Heart left ventricle (tissue), 16 donors: ENCODE results near the gene DNAH14. TPM values are rescaled to one million over a fixed set of nuclear protein-coding genes. Genes with fewer than 3 reads are reported as not detected.

Experiments
- ATAC-seq, 4 donors: fragments of 200-7000 bp; cut with Tn5 transposase; one replicate each; pipeline ENCODE4 v1.9.1; 2020 to 2022; ENCODE audit warnings: moderate library complexity in 4 of 4, mild to moderate bottlenecking in 3 of 4, moderate number of reproducible peaks in 1 of 4
- DNase-seq, 5 donors: peaks; one replicate each; pipeline ENCODE4 v3.0.0-alpha.2; 2020
- H3K27ac ChIP-seq, 12 donors: fragments of 200-600 bp; sonication (generic) in 4 of 12; one replicate each; pipeline versions ENCODE4 v1.5.0 to v1.8.0; 2016 to 2022; ENCODE audit warnings: mild to moderate bottlenecking in 2 of 12
- H3K27me3 ChIP-seq, 9 donors: fragments of 200-600 bp; sonication (generic) in 2 of 9; one replicate each; pipeline versions ENCODE4 v1.5.1 to v1.8.0; 2016 to 2022; ENCODE audit warnings: mild to moderate bottlenecking in 3 of 9
- H3K36me3 ChIP-seq, 9 donors: fragments of 200-600 bp; sonication (generic) in 2 of 9; one replicate each; pipeline versions ENCODE4 v1.5.0 to v1.8.0; 2018 to 2022; ENCODE audit warnings: mild to moderate bottlenecking in 2 of 9
- H3K4me1 ChIP-seq, 12 donors: fragments of 200-600 bp; sonication (generic) in 4 of 12; one replicate each; pipeline versions ENCODE4 v1.5.0 to v1.8.0; 2016 to 2022; ENCODE audit warnings: mild to moderate bottlenecking in 3 of 12
- H3K4me3 ChIP-seq, 12 donors: fragments of 200-600 bp; sonication (generic) in 4 of 12; one replicate each; pipeline versions ENCODE4 v1.5.0 to v1.8.0; 2017 to 2022; ENCODE audit warnings: mild to moderate bottlenecking in 9 of 12, moderate library complexity in 4 of 12
- H3K9me3 ChIP-seq, 12 donors: fragments of 200-600 bp; sonication (generic) in 4 of 12; one replicate each; pipeline versions ENCODE4 v1.5.0 to v1.8.0; 2016 to 2022; ENCODE audit warnings: mild to moderate bottlenecking in 1 of 12
- POLR2A ChIP-seq, 2 donors: fragments of 450-650 bp; IDR thresholded peaks; one replicate each; pipeline ENCODE4 v1.6.1; 2017; ENCODE audit warnings: antibody characterized with exemption in 2 of 2, mild to moderate bottlenecking in 2 of 2, moderate library complexity in 2 of 2
- WGBS, 4 donors: extraction: QIAGEN DNeasy Blood & Tissue Kit in 2 of 4; methylation state at CpG; one replicate each; pipeline versions ENCODE4 v1.1.5 to v1.1.7; 2013 to 2018; 5-methylcytosine and 5-hydroxymethylcytosine counted together
- intact Hi-C, 10 donors: fragments of 100-400 bp; cut with DNase I; formaldehyde crosslinking; loops; one replicate each; pipeline versions ENCODE4 v1.11.1 to v1.14.2; 2022
- polyA plus RNA-seq, 2 donors: library from polyadenylated mRNA; stranded (reverse); fragments of 200-250 nt; gene quantifications; one replicate each; pipeline ENCODE4 v1.2.3, GENCODE V29; 2013
- total RNA-seq, 9 donors: library from RNA; depleted of rRNA in 2 of 9; stranded (reverse); fragments of >200 nt in 2 of 9; fragmentation: NEBNext Ultra II Directional in 3 of 9; extraction: Animal tissue kit (Norgen Biotek cat#: 25700) in 3 of 9; gene quantifications; one replicate each; pipeline versions ENCODE4 v1.1.0 to v1.2.4, GENCODE V29; 2016 to 2023
- TF ChIP-seq, protein P1 (sequence below), 12 donors: fragments of 200-600 bp; sonication (generic) in 4 of 12; IDR thresholded peaks; one replicate each; pipeline versions ENCODE4 v1.5.0 to v1.8.0; 2018 to 2022; ENCODE audit warnings: antibody characterized with exemption in 12 of 12, mild to moderate bottlenecking in 5 of 12
- donor health status: ischemic (EF 13 %, LVEDD 7.1; RV severe dilation, severe dysfunction).
- donor health status: healthy with polysubstance abuse.
- donor health status: DM: no; HTN: yes; CAD: no.
- donor health status: DM: no; HTN: no; CAD: no.
- donor health status: ischemic (EF 25% LVEDD 6.9; RV normal size, moderate dysfunction).
- donor health status: ischemic (EF 25% LVEDD 5.7; RV mildly dilated, moderate dysfunction).
- donor health status: healthy.
- donor health status: DM: yes; HTN: yes; CAD: no.
- donor health status: ischemic (EF 35%, LVEDD 5.7; RV mildly dilated, moderate dysfunction).
- donor health status: nonischemic (EF 11% LVEDD 7.7; RV severe dilation, severe dysfunction).
- donor health status: DM: yes; HTN: yes; CAD: no.
- donor health status: PGD.
- donor health status: ischemic (EF 29% LVEDD 5.4; RV normal size, mild dysfunction).
- donor health status: nonischemic (EF 23%, LVEDD 6.1; RV moderate dilation, normal function).

The DNAH14 gene
- total and polyA plus RNA-seq, 11 donors, result 0.24 to 6.8 (median 2.8) TPM

DNA sequence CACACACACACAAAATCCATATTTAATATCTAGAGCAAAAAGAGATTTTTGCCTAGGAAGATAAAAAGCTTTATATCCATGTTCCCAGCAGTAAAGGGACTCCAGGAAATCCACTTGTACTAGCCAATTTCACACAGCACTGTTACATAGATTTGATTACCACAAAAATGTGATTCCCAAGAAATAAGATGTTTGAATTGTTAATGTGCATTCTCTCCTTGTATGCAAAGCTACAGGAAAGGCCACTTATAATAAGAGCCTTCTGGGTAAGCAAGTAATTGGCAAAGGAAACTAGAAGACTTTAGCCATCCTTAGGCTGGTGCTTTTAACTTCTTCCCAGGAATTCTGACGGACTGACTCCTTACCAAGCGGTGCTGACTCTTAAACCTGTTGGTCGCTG lies 409.1 kb downstream of the DNAH14 start:
- H3K27ac ChIP-seq, result no peak overlapping the region
- H3K27me3 ChIP-seq, result peaks cover 0 to 20% (median 0%) of the 10 kb centered on the region in 9 donors
- 84 to 92% (median 88%) methylated on average over 3 of the region's 3 CpGs for WGBS, 4 donors
- no peaks in the 10 kb centered on the region for H3K4me1 ChIP-seq
- no peaks in the 10 kb centered on the region for H3K36me3 ChIP-seq
- no peak for ATAC-seq
- no peak for DNase-seq
- intact Hi-C loops, result no loop called here
- TF ChIP-seq, protein P1, sequence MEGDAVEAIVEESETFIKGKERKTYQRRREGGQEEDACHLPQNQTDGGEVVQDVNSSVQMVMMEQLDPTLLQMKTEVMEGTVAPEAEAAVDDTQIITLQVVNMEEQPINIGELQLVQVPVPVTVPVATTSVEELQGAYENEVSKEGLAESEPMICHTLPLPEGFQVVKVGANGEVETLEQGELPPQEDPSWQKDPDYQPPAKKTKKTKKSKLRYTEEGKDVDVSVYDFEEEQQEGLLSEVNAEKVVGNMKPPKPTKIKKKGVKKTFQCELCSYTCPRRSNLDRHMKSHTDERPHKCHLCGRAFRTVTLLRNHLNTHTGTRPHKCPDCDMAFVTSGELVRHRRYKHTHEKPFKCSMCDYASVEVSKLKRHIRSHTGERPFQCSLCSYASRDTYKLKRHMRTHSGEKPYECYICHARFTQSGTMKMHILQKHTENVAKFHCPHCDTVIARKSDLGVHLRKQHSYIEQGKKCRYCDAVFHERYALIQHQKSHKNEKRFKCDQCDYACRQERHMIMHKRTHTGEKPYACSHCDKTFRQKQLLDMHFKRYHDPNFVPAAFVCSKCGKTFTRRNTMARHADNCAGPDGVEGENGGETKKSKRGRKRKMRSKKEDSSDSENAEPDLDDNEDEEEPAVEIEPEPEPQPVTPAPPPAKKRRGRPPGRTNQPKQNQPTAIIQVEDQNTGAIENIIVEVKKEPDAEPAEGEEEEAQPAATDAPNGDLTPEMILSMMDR (IDR thresholded peaks at IDR 0.05), result no peak
- TF ChIP-seq POLR2A (IDR thresholded peaks at IDR 0.05), result no peak
- H3K9me3 ChIP-seq, result no peaks in the 10 kb centered on the region
- no peak overlapping the region for H3K4me3 ChIP-seq

DNA sequence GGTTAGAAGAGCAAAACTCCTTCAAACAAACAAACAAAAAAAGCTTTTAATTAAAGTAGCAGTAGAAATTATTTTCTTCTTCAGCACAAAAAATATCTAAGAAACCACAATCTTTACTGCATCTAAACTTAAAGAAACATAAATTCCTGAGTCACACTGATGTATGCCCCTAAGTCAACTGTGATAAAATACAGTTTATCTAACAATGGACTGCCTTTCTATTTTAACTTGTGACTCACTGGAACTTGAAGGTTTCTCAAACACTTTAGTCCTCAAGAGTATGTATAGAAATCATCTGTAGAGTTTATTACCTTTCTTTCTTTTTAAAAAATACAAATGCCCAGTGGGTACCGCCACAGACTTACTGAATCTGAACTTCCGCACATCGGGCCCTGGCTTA lies 412.2 kb downstream of the DNAH14 start:
- 95 to 97% (median 96%) methylated on average over 3 of the region's 3 CpGs for WGBS, 4 donors
- H3K4me1 ChIP-seq, result no peaks in the 10 kb centered on the region
- no peaks in the 10 kb centered on the region for H3K36me3 ChIP-seq
- H3K9me3 ChIP-seq, result no peaks in the 10 kb centered on the region
- H3K27me3 ChIP-seq, result peaks cover 0 to 36% (median 0%) of the 10 kb centered on the region in 9 donors
- H3K27ac ChIP-seq, result no peak overlapping the region
- no peak for ATAC-seq
- TF ChIP-seq POLR2A (IDR thresholded peaks at IDR 0.05), result no peak
- TF ChIP-seq, protein P1 (IDR thresholded peaks at IDR 0.05), result no peak
- intact Hi-C loops, result no loop called here
- no peak overlapping the region for H3K4me3 ChIP-seq
- DNase-seq, result no peak

DNA sequence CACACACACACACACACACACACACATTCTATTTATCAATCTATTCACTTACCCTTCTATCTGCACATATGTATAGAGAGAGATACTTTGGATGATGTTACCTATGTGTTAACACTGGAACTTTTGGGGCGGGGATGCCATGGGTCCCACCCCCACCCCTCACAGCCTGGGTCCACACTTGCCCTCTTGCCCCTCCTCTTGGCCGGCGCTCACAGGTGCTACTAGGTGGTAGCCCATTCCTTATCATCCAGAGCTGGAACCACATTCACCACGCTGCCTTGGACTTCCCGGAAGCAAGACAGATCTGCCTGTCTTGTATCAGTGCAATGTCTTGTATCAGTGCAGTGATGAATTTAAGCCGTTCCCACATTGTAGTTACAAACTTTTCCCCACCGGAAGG lies 413.2 kb downstream of the DNAH14 start:
- Histone ChIP-seq H3K4me1 (no peaks in the 10 kb centered on the region), H3K27ac (no peak overlapping the region), H3K36me3 (no peaks in the 10 kb centered on the region), H3K9me3 (peaks cover 0 to 4% (median 0%) of the 10 kb centered on the region in 12 donors), H3K4me3 (no peak overlapping the region), H3K27me3 (peaks cover 0 to 39% (median 0%) of the 10 kb centered on the region in 9 donors)
- ATAC-seq (no peak), DNase-seq (no peak)
- TF ChIP-seq, protein P1 (IDR thresholded peaks at IDR 0.05), result no peak
- TF ChIP-seq POLR2A (IDR thresholded peaks at IDR 0.05), result no peak
- intact Hi-C loops, result no loop called here
- WGBS, 4 donors, result 62 to 74% (median 68%) methylated on average over 7 of the region's 7 CpGs

DNA sequence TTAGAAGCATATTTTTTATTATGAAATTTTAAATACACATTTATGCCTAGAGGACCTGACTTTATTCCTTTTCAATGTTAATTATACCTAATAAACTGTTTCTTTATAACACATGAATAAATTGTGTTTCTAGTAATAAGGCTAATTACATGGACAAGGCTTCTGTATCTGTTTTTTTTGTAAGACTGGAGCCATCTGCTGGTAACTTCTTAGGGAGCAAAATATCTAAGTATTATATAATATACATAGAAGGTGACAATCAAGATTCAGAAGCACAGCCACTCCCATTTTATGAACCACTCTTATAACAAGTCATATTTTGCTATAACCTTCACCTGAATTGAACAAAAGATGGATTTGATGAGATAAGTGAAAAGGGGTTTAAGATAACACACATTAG lies 414.1 kb downstream of the DNAH14 start:
- no peak for TF ChIP-seq POLR2A (IDR thresholded peaks at IDR 0.05)
- TF ChIP-seq, protein P1 (IDR thresholded peaks at IDR 0.05), result peak in 1 of 12 donors; percentile 21
- H3K4me3 ChIP-seq, result no peak overlapping the region
- peaks cover 0 to 9% (median 0%) of the 10 kb centered on the region in 12 donors for H3K9me3 ChIP-seq
- intact Hi-C loops, result no loop called here
- no peak for DNase-seq
- no peak for ATAC-seq
- H3K4me1 ChIP-seq, result no peaks in the 10 kb centered on the region
- H3K36me3 ChIP-seq, result no peaks in the 10 kb centered on the region
- H3K27me3 ChIP-seq, result peaks cover 0 to 39% (median 0%) of the 10 kb centered on the region in 9 donors
- H3K27ac ChIP-seq, result no peak overlapping the region
